ENCODE measurements around the gene UTP4. TPM values are rescaled to one million over a fixed set of nuclear protein-coding genes. Genes with fewer than 3 reads are reported as not detected.

The UTP4 gene
- total RNA-seq, 2 experiments from 2014 or later, result 21.1 to 67.3 TPM

DNA sequence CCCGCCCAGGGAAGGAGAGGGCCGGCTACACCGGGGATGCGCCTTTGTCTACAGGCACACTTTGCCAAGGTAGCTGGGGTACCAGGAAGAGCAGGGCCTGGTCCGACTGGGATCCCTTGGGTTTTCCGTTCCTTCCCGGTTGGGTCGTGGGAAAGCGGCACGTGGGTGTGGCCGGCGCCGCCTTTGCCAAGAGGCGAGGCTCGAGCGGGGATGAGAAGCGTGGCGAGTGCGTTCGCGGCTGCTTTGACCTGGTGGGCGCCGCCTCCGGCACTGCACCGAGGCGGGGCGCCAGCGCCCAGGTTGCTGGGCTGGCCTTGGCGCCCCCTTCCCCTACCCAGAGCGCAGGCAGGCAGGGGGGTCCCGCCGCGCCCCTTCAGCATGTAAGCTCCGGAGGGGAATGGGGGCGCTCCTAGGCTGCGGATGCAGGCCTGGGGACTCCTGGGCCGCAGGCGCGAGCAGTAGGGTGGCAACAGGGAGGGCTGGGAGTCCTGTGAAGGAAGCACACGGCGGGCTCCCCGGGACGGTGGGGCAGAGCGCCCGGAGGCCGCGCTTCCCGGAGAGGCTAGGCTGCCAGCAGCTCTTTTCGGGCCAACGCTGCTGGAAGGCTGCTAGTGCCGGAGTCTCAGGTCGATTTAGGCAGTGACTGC is 25.0 kb upstream of the UTP4 start:
- Histone ChIP-seq H3K79me2 (ENCODE audit: insufficient read depth, low read depth, low read length) (no peaks in the 10 kb centered on the region), H3K27ac (ENCODE audit: low read depth, low read length, poor library complexity, severe bottlenecking) (no peak overlapping the region), H2AFZ (ENCODE audit: low read length) (no peak overlapping the region), H3K9me2 (ENCODE audit: insufficient read depth, low read length) (no peaks in the 10 kb centered on the region), H3K4me3 (ENCODE audit: low read depth, low read length, poor library complexity, severe bottlenecking) (no peak overlapping the region), H4K20me1 (ENCODE audit: insufficient read depth, low read length) (no peaks in the 10 kb centered on the region), H3K4me2 (ENCODE audit: low read length) (no peak overlapping the region), H3K36me3 (ENCODE audit: insufficient read depth, low read length) (no peaks in the 10 kb centered on the region), H3K9me3 (ENCODE audit: low read length) (no peaks in the 10 kb centered on the region), H3K4me1 (ENCODE audit: insufficient read depth, low read length, poor library complexity, severe bottlenecking) (no peaks in the 10 kb centered on the region)
- POLR2A ChIA-PET, result no interaction called here
- CTCF ChIA-PET (ENCODE audit: unreplicated experiment), result no interaction called here
- intact Hi-C loops (cut with micrococcal nuclease; ENCODE audit: unreplicated experiment), result no loop called here
- no TSS peak for BruUV-seq (replicated peaks)
- TF ChIP-seq, protein P1, sequence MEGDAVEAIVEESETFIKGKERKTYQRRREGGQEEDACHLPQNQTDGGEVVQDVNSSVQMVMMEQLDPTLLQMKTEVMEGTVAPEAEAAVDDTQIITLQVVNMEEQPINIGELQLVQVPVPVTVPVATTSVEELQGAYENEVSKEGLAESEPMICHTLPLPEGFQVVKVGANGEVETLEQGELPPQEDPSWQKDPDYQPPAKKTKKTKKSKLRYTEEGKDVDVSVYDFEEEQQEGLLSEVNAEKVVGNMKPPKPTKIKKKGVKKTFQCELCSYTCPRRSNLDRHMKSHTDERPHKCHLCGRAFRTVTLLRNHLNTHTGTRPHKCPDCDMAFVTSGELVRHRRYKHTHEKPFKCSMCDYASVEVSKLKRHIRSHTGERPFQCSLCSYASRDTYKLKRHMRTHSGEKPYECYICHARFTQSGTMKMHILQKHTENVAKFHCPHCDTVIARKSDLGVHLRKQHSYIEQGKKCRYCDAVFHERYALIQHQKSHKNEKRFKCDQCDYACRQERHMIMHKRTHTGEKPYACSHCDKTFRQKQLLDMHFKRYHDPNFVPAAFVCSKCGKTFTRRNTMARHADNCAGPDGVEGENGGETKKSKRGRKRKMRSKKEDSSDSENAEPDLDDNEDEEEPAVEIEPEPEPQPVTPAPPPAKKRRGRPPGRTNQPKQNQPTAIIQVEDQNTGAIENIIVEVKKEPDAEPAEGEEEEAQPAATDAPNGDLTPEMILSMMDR (conservative IDR thresholded peaks at IDR 0.05; ENCODE audit: low read length), result no peak
- TF ChIP-seq EZH2phosphoT487 (IDR thresholded peaks at IDR 0.05; ENCODE audit: borderline replicate concordance, low read depth, low read length), result no peak
- DNase-seq (ENCODE audit: low spot score), result no peak

DNA sequence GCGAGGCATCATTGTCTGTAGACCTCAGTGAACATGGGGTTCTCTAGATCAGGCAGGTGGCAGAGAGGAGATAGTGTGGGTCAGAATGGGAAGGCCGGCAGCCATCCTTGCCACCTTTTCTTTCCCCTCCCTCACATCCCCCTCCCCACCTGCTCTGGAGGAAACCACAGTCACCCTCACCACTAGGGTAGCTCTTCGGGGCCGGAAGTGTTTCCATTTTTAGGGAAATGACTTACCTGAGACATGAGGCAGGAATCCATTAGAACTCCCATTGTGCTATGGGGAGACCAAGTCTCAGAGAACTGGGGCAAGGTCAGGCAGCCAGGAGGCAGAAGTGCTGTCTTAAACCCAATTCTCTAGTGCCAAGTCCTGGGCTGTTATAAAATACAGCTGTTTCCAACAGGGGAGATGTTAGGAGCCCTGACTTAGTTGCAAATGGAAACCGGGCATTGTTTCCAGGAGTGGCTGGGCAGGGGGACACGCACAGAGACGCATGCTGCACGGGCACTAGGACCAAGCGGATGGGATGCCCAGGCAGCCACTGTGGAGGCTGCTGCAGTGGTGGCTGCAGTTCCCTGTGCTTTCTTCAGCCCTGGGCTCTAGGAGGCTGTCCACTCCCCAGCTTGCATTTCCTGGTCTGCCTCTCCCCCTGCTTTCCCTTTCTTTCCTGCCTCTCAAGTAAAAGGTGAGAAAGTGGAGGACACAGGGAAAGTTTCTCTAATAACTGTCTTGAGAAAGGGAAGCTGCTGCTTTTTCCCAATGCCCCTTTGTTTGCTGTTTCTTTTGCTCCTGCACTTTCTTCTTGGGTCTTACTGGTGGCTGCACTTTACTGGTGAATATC is 24.2 kb upstream of the UTP4 start:
- H3K27ac ChIP-seq (ENCODE audit: low read depth, low read length, poor library complexity, severe bottlenecking), result no peak overlapping the region
- no peak overlapping the region for H3K4me2 ChIP-seq (ENCODE audit: low read length)
- intact Hi-C loops (cut with micrococcal nuclease; ENCODE audit: unreplicated experiment), result no loop called here

More for the DNA sequence above, 24.2 kb upstream of the UTP4 start:
- POLR2A ChIA-PET, result no interaction called here
- BruUV-seq (replicated peaks), result no TSS peak
- CTCF ChIA-PET (ENCODE audit: unreplicated experiment), result no interaction called here
- no peak for DNase-seq (ENCODE audit: low spot score)
- Histone ChIP-seq H3K4me1 (ENCODE audit: insufficient read depth, low read length, poor library complexity, severe bottlenecking) (no peaks in the 10 kb centered on the region), H4K20me1 (ENCODE audit: insufficient read depth, low read length) (no peaks in the 10 kb centered on the region), H3K4me3 (ENCODE audit: low read depth, low read length, poor library complexity, severe bottlenecking) (no peak overlapping the region), H3K36me3 (ENCODE audit: insufficient read depth, low read length) (no peaks in the 10 kb centered on the region), H2AFZ (ENCODE audit: low read length) (no peak overlapping the region), H3K9me2 (ENCODE audit: insufficient read depth, low read length) (no peaks in the 10 kb centered on the region), H3K79me2 (ENCODE audit: insufficient read depth, low read depth, low read length) (no peaks in the 10 kb centered on the region), H3K9me3 (ENCODE audit: low read length) (no peaks in the 10 kb centered on the region)
- TF ChIP-seq, protein P1 (conservative IDR thresholded peaks at IDR 0.05; ENCODE audit: low read length), result no peak
- TF ChIP-seq EZH2phosphoT487 (IDR thresholded peaks at IDR 0.05; ENCODE audit: borderline replicate concordance, low read depth, low read length), result no peak

All from OCI-LY7 (cell line).